Measurements from ENCODE around the gene PRDM11. TPM values are rescaled to one million over a fixed set of nuclear protein-coding genes. Genes with fewer than 3 reads are reported as not detected.
A peak's percentile ranks its signal among the peaks of the same experiment; 100 is the strongest.

Gene PRDM11
- total RNA-seq, 3 donors from 2014 or later, result 7.6 to 25.2 (median 11.3) TPM

DNA sequence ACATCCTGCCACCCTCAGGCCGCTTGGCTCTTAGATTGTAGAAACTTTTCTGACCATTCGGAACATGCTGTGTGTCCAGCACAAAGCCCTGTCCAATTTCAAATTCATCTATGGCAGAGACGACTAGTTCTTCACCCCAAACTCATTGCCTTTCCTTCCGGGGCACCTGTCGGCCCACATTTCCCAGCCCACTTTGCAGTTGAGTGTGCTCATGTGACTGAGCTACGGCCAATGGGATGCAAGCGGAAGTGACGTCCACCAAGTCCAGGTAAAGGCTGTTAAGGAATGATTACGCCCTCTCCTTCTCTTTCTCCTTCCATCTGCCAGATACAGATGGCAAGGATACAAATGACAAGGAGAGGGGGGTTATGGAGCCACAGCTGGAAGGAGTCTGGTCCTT lies 107.2 kb downstream of the PRDM11 start:
- Histone ChIP-seq H3K36me3 (ENCODE audit: low read depth) (no peaks in the 10 kb centered on the region), H3K4me1 (ENCODE audit: low read depth) (no peaks in the 10 kb centered on the region), H3K4me3 (no peak overlapping the region), H3K9me3 (no peaks in the 10 kb centered on the region)
- no peak for TF ChIP-seq CTCF (IDR thresholded peaks at IDR 0.05)
- DNase-seq (no peak), ATAC-seq (no peak)
- intact Hi-C loops (cut with DNase I, micrococcal nuclease), result no loop called here

DNA sequence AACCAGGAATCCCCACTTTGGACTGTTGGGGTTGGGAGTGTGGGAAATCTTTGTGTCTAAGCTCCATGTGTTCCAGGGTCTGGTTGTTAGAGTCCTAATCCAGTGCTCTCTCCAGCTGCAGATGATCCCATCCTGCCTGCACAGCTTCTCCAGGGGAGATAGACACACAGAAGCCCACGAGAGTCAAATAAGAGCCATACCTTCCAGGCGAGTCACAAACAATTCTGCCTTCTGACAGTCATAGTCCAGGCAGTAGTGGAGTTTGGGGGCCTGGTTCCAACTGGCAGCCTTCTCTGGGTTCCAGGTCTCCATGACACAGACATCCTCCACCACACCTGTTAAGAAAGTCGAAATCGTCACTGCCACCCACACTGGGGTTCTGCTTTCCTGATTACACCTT lies 107.6 kb downstream of the PRDM11 start:
- no peak overlapping the region for H3K4me3 ChIP-seq
- no peaks in the 10 kb centered on the region for H3K9me3 ChIP-seq
- intact Hi-C loops (cut with DNase I, micrococcal nuclease), result no loop called here
- H3K36me3 ChIP-seq (ENCODE audit: low read depth), result no peaks in the 10 kb centered on the region
- DNase-seq, result no peak
- peaks cover 2% of the 10 kb centered on the region for H3K4me1 ChIP-seq (ENCODE audit: low read depth)
- no peak for TF ChIP-seq CTCF (IDR thresholded peaks at IDR 0.05)
- no peak for ATAC-seq

DNA sequence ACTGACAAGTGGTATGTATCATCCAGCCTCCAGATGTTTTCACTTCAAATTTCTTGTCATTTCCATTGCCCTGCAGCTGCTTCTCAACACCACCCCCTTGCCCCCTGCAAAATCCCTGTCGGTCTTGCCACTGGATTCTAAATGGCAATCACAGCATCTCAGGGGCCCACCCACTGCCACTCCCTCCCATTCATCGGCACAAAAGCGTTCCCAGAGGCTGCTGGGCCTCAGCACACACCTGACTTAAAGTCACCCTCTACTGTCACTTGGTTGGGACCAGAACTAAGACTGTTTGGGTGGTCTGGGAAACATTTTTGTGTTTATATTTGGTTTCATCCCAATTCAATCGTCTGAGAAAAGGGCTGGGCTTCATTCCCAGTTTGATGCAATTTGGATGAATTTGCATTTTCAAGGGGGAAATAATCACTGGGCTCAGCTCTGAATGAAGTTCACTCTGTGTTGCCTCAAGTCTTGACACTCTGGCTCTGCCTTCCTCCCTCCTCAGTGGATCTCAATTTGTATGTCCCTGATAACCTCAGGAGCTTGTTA lies 112.6 kb downstream of the PRDM11 start:
- no peaks in the 10 kb centered on the region for H3K9me3 ChIP-seq
- no peak overlapping the region for H3K4me3 ChIP-seq
- H3K4me1 ChIP-seq (ENCODE audit: low read depth), result peaks cover 13% of the 10 kb centered on the region
- ATAC-seq (no peak), DNase-seq (no peak)
- intact Hi-C loops (cut with DNase I, micrococcal nuclease), result no loop called here
- TF ChIP-seq CTCF (IDR thresholded peaks at IDR 0.05), result no peak
- no peaks in the 10 kb centered on the region for H3K36me3 ChIP-seq (ENCODE audit: low read depth)

- intact Hi-C loops (cut with DNase I, micrococcal nuclease), result no loop called here
These were observed 113.2 kb downstream of the PRDM11 start for GRCh38 chr11:45259592-45259991.

GRCh38 chr11:45260071-45260470 lies 113.6 kb downstream of the PRDM11 start:
- H3K9me3 ChIP-seq, result no peaks in the 10 kb centered on the region
- intact Hi-C loops (cut with DNase I, micrococcal nuclease), result no loop called here
- no peak for TF ChIP-seq CTCF (IDR thresholded peaks at IDR 0.05)
- DNase-seq (no peak), ATAC-seq (no peak)
- H3K4me1 ChIP-seq (ENCODE audit: low read depth), result peaks cover 18% of the 10 kb centered on the region
- H3K36me3 ChIP-seq (ENCODE audit: low read depth), result no peaks in the 10 kb centered on the region
- H3K4me3 ChIP-seq, result no peak overlapping the region

More at GRCh38 chr11:45259592-45259991, 113.2 kb downstream of the PRDM11 start:
- Histone ChIP-seq H3K36me3 (ENCODE audit: low read depth) (no peaks in the 10 kb centered on the region), H3K4me1 (ENCODE audit: low read depth) (peaks cover 15% of the 10 kb centered on the region), H3K4me3 (no peak overlapping the region), H3K9me3 (no peaks in the 10 kb centered on the region)
- peak in 2 of 3 donors; percentile 61 to 62 for DNase-seq
- TF ChIP-seq CTCF (IDR thresholded peaks at IDR 0.05), result no peak
- ATAC-seq, result peak; percentile 73

- ATAC-seq (peak; percentile 20), DNase-seq (peak in 2 of 3 donors; percentile 32 to 58)
- intact Hi-C loops (cut with DNase I, micrococcal nuclease), result no loop called here
- no peak overlapping the region for H3K4me3 ChIP-seq
- H3K9me3 ChIP-seq, result no peaks in the 10 kb centered on the region
- peaks cover 28% of the 10 kb centered on the region for H3K4me1 ChIP-seq (ENCODE audit: low read depth)
- H3K36me3 ChIP-seq (ENCODE audit: low read depth), result no peaks in the 10 kb centered on the region
- TF ChIP-seq CTCF (IDR thresholded peaks at IDR 0.05), result no peak
These were observed 116.5 kb downstream of the PRDM11 start for GRCh38 chr11:45262900-45263299.
